ENCODE results near the gene PLEKHA7. TPM values are rescaled to one million over a fixed set of nuclear protein-coding genes. Genes with fewer than 3 reads are reported as not detected.

PLEKHA7 gene
- total RNA-seq, 1 donor from 2014 or later, result 1.3 TPM

GRCh38 chr11:16816358-16817270, 197.6 kb downstream of the PLEKHA7 start:
- intact Hi-C loops (cut with micrococcal nuclease), result no loop called here

DNA sequence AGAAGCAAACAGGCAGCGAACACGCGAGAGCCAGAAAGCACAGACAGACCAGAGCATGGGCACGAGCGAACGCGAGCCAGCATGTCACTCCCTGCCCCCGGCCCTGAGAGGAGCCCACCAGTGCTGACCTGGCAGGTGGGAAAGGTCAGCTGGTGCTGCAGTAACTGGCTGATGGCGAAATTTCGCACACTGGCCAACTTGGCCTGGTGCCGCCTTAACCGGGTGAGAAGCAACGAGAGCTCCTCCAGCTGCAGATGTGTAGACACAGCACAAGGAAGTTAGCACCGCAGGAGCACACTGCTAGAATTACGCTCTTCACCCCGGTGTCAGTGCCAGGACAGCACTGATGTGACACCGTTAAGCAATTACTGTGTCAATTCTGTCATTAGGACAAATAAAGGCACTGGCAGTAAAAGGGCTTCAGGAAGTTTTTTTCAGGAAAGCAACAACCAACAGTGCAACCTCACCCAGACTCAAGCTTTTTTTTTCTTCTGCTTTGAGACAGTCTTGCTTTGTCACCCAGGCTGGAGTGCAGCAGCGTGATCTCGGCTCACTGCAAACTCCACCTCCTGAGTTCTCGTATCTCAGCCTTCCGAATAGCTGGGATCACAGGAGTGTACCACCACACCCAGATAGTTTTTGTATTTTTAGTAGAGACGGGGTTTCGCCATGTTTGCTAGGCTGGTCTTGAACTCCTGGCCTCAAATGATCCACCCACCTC, 199.0 kb downstream of the PLEKHA7 start:
- intact Hi-C loops (cut with micrococcal nuclease), result no loop called here

DNA sequence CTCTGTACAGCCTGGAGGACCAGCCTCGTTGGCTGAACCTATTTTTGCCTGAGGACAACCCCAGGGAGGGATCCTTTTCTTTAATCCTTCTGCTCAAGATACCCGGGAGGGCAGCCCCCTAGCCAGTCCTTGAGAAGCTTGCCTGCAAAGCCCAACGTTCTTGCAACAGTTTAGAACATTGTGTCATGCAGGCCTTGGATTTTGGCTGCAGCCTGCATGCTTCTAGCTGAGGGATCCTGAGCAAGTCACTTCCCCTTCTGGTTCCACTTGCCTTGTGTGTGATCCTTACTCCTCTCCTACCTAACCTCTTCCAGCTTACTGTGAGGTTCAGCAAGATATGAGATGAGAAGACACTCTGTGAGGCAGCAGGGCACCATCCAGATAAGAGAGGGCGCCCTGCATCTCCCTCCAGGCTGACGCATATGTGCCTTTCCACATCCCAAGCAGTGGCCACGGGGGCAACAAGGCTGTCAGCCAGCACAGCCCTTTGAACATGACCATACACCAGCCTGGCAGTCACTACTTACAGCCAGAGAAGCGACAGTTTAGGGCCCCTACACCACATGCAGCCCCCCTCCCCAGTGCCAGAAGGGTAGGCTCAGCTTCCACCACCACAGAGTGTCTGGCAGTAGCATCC, 199.7 kb downstream of the PLEKHA7 start:
- intact Hi-C loops (cut with micrococcal nuclease), result no loop called here

GRCh38 chr11:16813126-16813525, 201.1 kb downstream of the PLEKHA7 start:
- intact Hi-C loops (cut with micrococcal nuclease), result no loop called here

DNA sequence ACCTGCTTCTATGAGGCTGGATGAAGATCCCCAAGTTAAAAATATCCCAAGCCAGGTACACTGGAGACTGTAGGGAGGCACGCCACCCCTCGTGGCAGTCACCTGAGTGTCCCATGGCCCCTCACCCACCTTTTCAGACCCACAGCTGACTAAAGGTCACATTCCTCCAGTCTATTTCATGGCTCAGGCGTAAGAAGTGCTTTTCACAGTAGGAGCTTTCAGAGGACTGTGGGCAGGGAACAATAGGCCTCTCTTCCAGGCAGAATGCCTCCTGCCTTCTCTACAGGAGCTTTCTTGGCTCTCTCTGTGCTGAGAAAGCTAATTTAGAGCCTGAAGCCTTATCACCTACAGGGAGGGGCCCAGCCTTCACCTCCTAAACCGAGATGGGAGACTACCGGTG, 201.9 kb downstream of the PLEKHA7 start:
- intact Hi-C loops (cut with micrococcal nuclease), result no loop called here

DNA sequence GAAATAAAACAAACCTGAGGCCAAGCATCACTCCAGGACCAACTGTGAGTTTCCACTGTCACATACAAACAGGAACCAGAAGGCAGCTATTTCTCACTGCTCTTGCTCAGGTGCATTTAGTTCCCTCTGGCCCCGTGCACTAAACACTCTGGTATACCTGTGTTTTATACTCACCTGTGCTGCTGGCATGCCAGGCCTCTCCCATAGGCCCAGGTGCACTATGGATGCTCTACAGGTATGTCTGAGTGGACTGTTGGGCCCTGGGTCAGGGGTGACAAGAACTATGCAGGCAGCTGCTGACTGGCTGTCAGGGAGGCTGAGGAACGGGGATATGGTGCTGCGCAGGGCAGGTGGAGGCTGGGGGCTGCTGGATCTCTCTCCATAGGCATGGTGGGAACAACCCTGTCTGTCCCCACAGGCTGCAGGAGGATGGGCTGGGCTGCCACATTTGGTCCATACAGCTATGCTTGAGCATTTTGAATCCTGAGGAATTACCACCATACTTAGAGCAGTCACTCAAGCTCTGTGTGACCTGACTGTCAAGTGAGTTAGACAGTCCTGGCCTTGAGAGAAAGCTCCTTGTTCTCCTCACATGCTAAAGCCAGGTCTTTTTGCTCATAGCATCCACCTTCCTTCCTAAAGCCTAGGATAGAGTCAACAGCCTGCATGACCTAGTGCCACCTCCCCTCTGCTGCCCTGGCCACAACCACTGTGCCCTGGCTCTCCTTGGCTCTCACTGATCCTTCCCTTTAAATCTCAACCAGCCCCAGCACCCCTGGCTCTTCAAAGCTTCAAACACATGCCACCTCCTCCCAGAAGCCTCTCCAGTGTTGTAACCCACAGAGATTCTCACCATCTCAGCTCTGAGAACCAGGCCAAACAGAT, 202.8 kb downstream of the PLEKHA7 start:
- intact Hi-C loops (cut with micrococcal nuclease), result no loop called here

DNA sequence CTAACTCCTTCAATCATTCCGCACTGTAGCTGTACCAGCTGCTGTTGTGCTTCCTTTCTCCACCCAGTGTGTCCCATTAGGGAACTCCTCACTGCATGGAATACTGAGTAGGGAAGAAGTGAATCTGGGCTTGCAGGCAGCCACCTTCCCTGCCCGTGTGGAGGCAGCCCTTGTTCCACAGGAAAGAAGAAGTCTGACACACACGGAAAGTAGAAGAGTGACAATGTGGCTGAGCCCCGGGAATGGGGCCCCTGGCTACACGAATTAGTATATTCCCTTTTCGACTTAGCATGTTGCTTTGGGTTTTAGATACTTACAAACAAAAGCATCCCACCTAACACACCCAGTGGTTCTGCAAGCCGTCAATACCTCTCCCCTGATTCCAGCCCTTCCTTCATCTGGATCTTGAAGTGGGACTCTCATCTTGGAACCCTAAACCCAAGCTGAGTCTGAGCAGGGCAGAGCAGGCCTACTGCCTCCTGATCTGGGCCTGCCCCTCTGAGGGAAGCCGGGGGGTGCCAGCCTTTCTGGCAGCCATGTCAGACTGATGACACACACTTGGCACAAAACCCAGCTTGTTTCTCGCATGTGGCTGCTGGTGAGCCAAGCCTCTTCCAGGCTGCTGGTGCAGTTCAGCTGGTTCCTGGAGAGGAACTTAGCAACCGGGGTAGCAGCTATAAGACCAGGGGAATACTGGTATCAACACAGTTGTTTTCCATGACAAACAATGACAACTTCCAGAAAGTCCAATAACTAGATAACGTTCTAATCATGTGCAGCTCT, 204.1 kb downstream of the PLEKHA7 start:
- intact Hi-C loops (cut with micrococcal nuclease), result no loop called here

- intact Hi-C loops (cut with micrococcal nuclease), result no loop called here
Measured at GRCh38 chr11:16807306-16807705, 206.9 kb downstream of the PLEKHA7 start.

DNA sequence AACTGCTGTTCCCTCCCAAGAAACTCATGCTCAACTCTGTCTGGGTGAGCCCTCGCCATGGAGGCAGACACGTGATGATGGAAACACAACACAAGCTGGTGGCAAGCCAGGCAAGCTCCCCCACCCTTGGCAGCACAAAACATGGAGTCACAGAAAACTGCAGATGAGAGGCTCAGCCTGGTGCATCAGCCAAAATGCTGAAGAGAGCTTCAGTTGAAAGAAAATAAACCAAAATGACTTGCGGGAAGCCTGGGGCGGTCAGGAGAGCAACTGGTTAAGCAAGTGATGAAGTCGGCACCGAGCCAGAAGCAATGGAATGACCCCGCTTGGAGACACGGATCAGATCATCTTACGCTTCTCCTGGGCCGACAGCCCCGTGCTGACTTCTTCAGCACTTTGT, 207.4 kb downstream of the PLEKHA7 start:
- intact Hi-C loops (cut with micrococcal nuclease), result no loop called here

DNA sequence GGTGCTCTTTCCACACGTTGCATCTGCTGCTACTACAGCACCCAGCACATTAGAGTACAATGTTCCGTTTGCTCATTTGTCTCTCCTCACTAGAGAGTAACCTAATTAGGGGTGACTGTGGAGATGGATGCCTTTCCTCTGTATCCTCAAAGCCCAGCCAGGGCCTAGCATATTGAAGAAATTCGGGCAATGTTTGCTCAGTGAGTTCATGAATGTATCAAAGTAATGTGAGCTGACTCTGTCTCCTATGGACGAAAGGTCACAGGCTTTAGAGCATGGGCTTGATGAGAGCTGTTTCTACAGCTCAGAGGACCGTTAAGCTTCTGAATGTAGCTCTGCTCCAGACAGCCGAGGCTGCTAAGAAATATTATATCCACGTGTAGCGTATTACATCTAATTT, 208.3 kb downstream of the PLEKHA7 start:
- intact Hi-C loops (cut with micrococcal nuclease), result no loop called here

DNA sequence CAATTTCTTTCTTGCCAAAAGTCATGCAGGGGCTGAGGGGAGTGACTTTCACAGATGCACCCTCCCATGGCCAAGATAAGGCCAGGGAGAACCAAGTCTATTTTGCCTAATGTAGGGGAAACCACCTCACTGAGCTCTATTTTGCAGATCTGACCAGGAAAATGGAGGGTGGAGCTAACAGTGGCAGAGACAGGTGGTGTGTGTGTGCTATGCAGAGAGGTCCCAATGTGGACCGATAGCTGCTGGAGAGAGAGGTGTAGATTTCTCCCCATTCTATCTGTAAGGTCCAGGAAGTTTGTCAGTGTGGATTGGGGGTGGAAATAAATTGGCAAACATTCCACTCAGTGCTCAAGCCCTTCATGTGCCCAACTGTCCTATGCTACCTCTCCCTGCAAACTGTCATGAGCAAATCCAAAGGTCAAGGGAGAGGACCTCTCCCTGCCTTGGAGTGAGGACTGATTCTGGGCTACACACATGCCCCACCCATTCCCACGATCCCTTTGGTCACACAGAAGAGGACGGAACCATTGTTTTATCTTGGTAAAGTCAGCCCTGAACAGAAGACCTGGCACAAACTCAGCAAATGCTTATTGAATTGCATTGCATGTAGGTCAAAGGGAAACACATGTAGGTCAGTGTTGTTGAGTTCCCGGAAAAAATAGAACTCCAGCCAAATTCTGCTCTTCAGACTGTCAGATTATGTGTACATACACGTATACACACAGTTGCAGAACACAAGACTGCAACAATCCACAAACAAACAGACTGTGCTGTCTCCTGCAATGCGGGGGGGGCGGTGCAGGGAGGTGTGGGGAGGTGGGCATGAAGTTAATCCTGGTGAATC, 209.9 kb downstream of the PLEKHA7 start:
- intact Hi-C loops (cut with micrococcal nuclease), result no loop called here

- intact Hi-C loops (cut with micrococcal nuclease), result no loop called here
Measured at GRCh38 chr11:16801288-16801980, 212.8 kb downstream of the PLEKHA7 start.

- intact Hi-C loops (cut with micrococcal nuclease), result no loop called here
Measured at GRCh38 chr11:16800382-16800781, 213.8 kb downstream of the PLEKHA7 start.

GRCh38 chr11:16799890-16800289, 214.3 kb downstream of the PLEKHA7 start:
- intact Hi-C loops (cut with micrococcal nuclease), result no loop called here

DNA sequence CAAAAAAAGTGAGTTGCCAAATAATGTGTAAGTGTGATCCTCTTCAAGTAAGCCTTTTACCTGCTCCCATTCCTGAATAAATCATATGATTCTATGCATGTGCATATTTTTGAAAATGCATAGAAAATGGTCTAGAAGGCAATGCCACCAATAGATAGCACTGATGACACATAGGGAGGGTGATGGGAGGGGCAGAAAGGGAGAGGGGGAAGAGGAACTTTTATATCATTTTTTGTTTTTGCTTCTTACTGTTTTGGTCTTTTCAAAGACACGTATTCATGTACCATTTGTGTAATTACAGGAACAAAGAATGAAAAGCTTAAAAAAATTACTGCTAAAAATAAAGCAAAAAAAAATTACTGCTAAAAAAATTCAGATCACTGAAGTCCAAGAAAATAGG, 215.0 kb downstream of the PLEKHA7 start:
- intact Hi-C loops (cut with micrococcal nuclease), result no loop called here

- intact Hi-C loops (cut with micrococcal nuclease), result no loop called here
Measured at GRCh38 chr11:16797776-16798175, 216.4 kb downstream of the PLEKHA7 start.

DNA sequence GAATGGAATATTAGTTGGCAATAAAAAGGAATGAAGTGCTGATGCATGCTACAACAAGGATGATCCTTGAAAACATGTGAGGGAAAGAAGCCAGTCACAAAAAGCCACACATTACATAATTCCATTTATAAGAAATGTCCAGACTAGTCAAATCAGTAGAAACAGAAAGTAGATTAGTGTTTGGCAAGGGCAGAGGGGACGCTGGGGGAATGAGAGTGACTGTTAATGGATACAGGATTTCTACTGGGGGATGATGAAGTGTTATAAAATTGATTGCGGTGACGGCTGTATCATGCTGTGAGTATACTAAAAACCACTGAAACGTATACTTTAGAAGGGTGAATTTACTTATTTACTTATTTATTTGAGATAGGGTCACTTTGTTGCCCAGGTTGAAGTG, 217.9 kb downstream of the PLEKHA7 start:
- intact Hi-C loops (cut with micrococcal nuclease), result no loop called here

- intact Hi-C loops (cut with micrococcal nuclease), result no loop called here
Measured at GRCh38 chr11:16795146-16795545, 219.1 kb downstream of the PLEKHA7 start.

Measured in T-helper 1 cell treated with Interleukin-12 subunit alpha and Interleukin-12 subunit beta and Interleukin-4 antibody, amounts not matched to agents 30 ng/mL and 1 ng/mL, for 36 hours (primary cell).